ENCODE results near the gene TMEM62.
"Not testable (repeated sequence)": the region's sequence is repeated elsewhere in the genome, so short reads cannot be mapped to it uniquely, and the experiment has no call there.

TMEM62 gene

GRCh38 chr15:43118829-43119228 lies 14.6 kb upstream of the TMEM62 start:
- no peak overlapping the region for H3K4me3 ChIP-seq (ENCODE audit: low read length)
- no peaks in the 10 kb centered on the region; the same call in none of the 2 replicates for H3K4me1 ChIP-seq (ENCODE audit: control insufficient read depth, insufficient read depth, low read length)
- H3K27me3 ChIP-seq (ENCODE audit: control insufficient read depth, insufficient read depth, low read length): peaks cover 1% of the 10 kb centered on the region; the same call in 1 of the 2 replicates
- H3K9me3 ChIP-seq (ENCODE audit: control insufficient read depth, insufficient read depth, low read length): no peaks in the 10 kb centered on the region
- H3K27ac ChIP-seq (ENCODE audit: low read length): no peak overlapping the region
- no peaks in the 10 kb centered on the region for H3K36me3 ChIP-seq (ENCODE audit: control insufficient read depth, insufficient read depth, low read length)
- DNase-seq (ENCODE audit: low read depth, low spot score): no peak
- WGBS (ENCODE audit: insufficient coverage, insufficient read length): no CpG with 5 or more reads among the region's 2 CpGs

- H3K36me3 ChIP-seq (ENCODE audit: control insufficient read depth, insufficient read depth, low read length): no peaks in the 10 kb centered on the region
- no peaks in the 10 kb centered on the region; the same call in none of the 2 replicates for H3K4me1 ChIP-seq (ENCODE audit: control insufficient read depth, insufficient read depth, low read length)
- H3K27ac ChIP-seq (ENCODE audit: low read length): no peak overlapping the region
- DNase-seq (ENCODE audit: low read depth, low spot score): no peak
- no CpG with 5 or more reads among the region's 2 CpGs for WGBS (ENCODE audit: insufficient coverage, insufficient read length)
- H3K27me3 ChIP-seq (ENCODE audit: control insufficient read depth, insufficient read depth, low read length): peaks cover 1% of the 10 kb centered on the region; the same call in 1 of the 2 replicates
- no peak overlapping the region for H3K4me3 ChIP-seq (ENCODE audit: low read length)
- H3K9me3 ChIP-seq (ENCODE audit: control insufficient read depth, insufficient read depth, low read length): no peaks in the 10 kb centered on the region
Measured at GRCh38 chr15:43121863-43122262, 11.5 kb upstream of the TMEM62 start.

- no CpG with 5 or more reads among the region's 3 CpGs for WGBS (ENCODE audit: insufficient coverage, insufficient read length)
- DNase-seq (ENCODE audit: low read depth, low spot score): no peak
- Histone ChIP-seq H3K27me3 (ENCODE audit: control insufficient read depth, insufficient read depth, low read length) (peaks cover 1% of the 10 kb centered on the region; the same call in 1 of the 2 replicates), H3K36me3 (ENCODE audit: control insufficient read depth, insufficient read depth, low read length) (no peaks in the 10 kb centered on the region), H3K4me1 (ENCODE audit: control insufficient read depth, insufficient read depth, low read length) (no peaks in the 10 kb centered on the region; the same call in 1 of the 2 replicates), H3K9me3 (ENCODE audit: control insufficient read depth, insufficient read depth, low read length) (no peaks in the 10 kb centered on the region), H3K27ac (ENCODE audit: low read length) (no peak overlapping the region), H3K4me3 (ENCODE audit: low read length) (no peak overlapping the region)
Measured at GRCh38 chr15:43125100-43125661, 8.2 kb upstream of the TMEM62 start.

GRCh38 chr15:43126356-43126755 lies 7.0 kb upstream of the TMEM62 start:
- Histone ChIP-seq H3K9me3 (ENCODE audit: control insufficient read depth, insufficient read depth, low read length) (no peaks in the 10 kb centered on the region), H3K27ac (ENCODE audit: low read length) (no peak overlapping the region), H3K27me3 (ENCODE audit: control insufficient read depth, insufficient read depth, low read length) (no peaks in the 10 kb centered on the region; the same call in 1 of the 2 replicates), H3K4me3 (ENCODE audit: low read length) (no peak overlapping the region), H3K4me1 (ENCODE audit: control insufficient read depth, insufficient read depth, low read length) (no peaks in the 10 kb centered on the region; the same call in 1 of the 2 replicates), H3K36me3 (ENCODE audit: control insufficient read depth, insufficient read depth, low read length) (no peaks in the 10 kb centered on the region)
- DNase-seq (ENCODE audit: low read depth, low spot score): no peak
- WGBS (ENCODE audit: insufficient coverage, insufficient read length): no CpG with 5 or more reads among the region's 6 CpGs

- H3K36me3 ChIP-seq (ENCODE audit: control insufficient read depth, insufficient read depth, low read length): no peaks in the 10 kb centered on the region
- DNase-seq (ENCODE audit: low read depth, low spot score): no peak
- no peaks in the 10 kb centered on the region for H3K27me3 ChIP-seq (ENCODE audit: control insufficient read depth, insufficient read depth, low read length)
- no peak overlapping the region for H3K27ac ChIP-seq (ENCODE audit: low read length)
- no CpG with 5 or more reads among the region's 2 CpGs for WGBS (ENCODE audit: insufficient coverage, insufficient read length)
- H3K9me3 ChIP-seq (ENCODE audit: control insufficient read depth, insufficient read depth, low read length): no peaks in the 10 kb centered on the region
- no peak overlapping the region for H3K4me3 ChIP-seq (ENCODE audit: low read length)
- no peaks in the 10 kb centered on the region; the same call in 1 of the 2 replicates for H3K4me1 ChIP-seq (ENCODE audit: control insufficient read depth, insufficient read depth, low read length)
Measured at GRCh38 chr15:43127752-43128151, 5.6 kb upstream of the TMEM62 start.

- not testable (repeated sequence) for H3K4me3 ChIP-seq (ENCODE audit: low read length); H3K27me3 ChIP-seq (ENCODE audit: control insufficient read depth, insufficient read depth, low read length); H3K36me3 ChIP-seq (ENCODE audit: control insufficient read depth, insufficient read depth, low read length); H3K9me3 ChIP-seq (ENCODE audit: control insufficient read depth, insufficient read depth, low read length); H3K27ac ChIP-seq (ENCODE audit: low read length); H3K4me1 ChIP-seq (ENCODE audit: control insufficient read depth, insufficient read depth, low read length); DNase-seq (ENCODE audit: low read depth, low spot score)
- no CpG with 5 or more reads among the region's 10 CpGs for WGBS (ENCODE audit: insufficient coverage, insufficient read length)
Measured at GRCh38 chr15:43128174-43128979, 5.0 kb upstream of the TMEM62 start.

GRCh38 chr15:43128980-43129335 lies 4.4 kb upstream of the TMEM62 start:
- Histone ChIP-seq H3K27ac (ENCODE audit: low read length) (no peak overlapping the region), H3K4me1 (ENCODE audit: control insufficient read depth, insufficient read depth, low read length) (no peaks in the 10 kb centered on the region), H3K9me3 (ENCODE audit: control insufficient read depth, insufficient read depth, low read length) (no peaks in the 10 kb centered on the region), H3K27me3 (ENCODE audit: control insufficient read depth, insufficient read depth, low read length) (peaks cover 2% of the 10 kb centered on the region; the same call in 1 of the 2 replicates), H3K4me3 (ENCODE audit: low read length) (no peak overlapping the region), H3K36me3 (ENCODE audit: control insufficient read depth, insufficient read depth, low read length) (no peaks in the 10 kb centered on the region)
- WGBS (ENCODE audit: insufficient coverage, insufficient read length): no CpG with 5 or more reads among the region's 4 CpGs
- no peak for DNase-seq (ENCODE audit: low read depth, low spot score)

GRCh38 chr15:43132830-43133429 lies 456 bp upstream of the TMEM62 start:
- Histone ChIP-seq H3K9me3 (ENCODE audit: control insufficient read depth, insufficient read depth, low read length) (no peaks in the 10 kb centered on the region), H3K36me3 (ENCODE audit: control insufficient read depth, insufficient read depth, low read length) (no peaks in the 10 kb centered on the region), H3K27me3 (ENCODE audit: control insufficient read depth, insufficient read depth, low read length) (peaks cover 7% of the 10 kb centered on the region; the same call in 1 of the 2 replicates), H3K4me1 (ENCODE audit: control insufficient read depth, insufficient read depth, low read length) (no peaks in the 10 kb centered on the region), H3K4me3 (ENCODE audit: low read length) (peak overlapping the region; percentile 84; the same call in 1 of the 2 replicates), H3K27ac (ENCODE audit: low read length) (no peak overlapping the region)
- DNase-seq (ENCODE audit: low read depth, low spot score): no peak
- WGBS (ENCODE audit: insufficient coverage, insufficient read length): no CpG with 5 or more reads among the region's 20 CpGs

GRCh38 chr15:43134157-43134635 lies 810 bp downstream of the TMEM62 start:
- no peaks in the 10 kb centered on the region for H3K4me1 ChIP-seq (ENCODE audit: control insufficient read depth, insufficient read depth, low read length)
- H3K4me3 ChIP-seq (ENCODE audit: low read length): peak overlapping the region; percentile 84
- no peak overlapping the region for H3K27ac ChIP-seq (ENCODE audit: low read length)
- WGBS (ENCODE audit: insufficient coverage, insufficient read length): no CpG with 5 or more reads among the region's 12 CpGs
- peaks cover 7% of the 10 kb centered on the region; the same call in 1 of the 2 replicates for H3K27me3 ChIP-seq (ENCODE audit: control insufficient read depth, insufficient read depth, low read length)
- no peaks in the 10 kb centered on the region for H3K9me3 ChIP-seq (ENCODE audit: control insufficient read depth, insufficient read depth, low read length)
- DNase-seq (ENCODE audit: low read depth, low spot score): no peak
- no peaks in the 10 kb centered on the region for H3K36me3 ChIP-seq (ENCODE audit: control insufficient read depth, insufficient read depth, low read length)

GRCh38 chr15:43135351-43135750 lies 2.0 kb downstream of the TMEM62 start:
- H3K4me3 ChIP-seq (ENCODE audit: low read length): no peak overlapping the region
- no CpG with 5 or more reads among the region's 3 CpGs for WGBS (ENCODE audit: insufficient coverage, insufficient read length)
- H3K27me3 ChIP-seq (ENCODE audit: control insufficient read depth, insufficient read depth, low read length): peaks cover 7% of the 10 kb centered on the region; the same call in 1 of the 2 replicates
- H3K36me3 ChIP-seq (ENCODE audit: control insufficient read depth, insufficient read depth, low read length): no peaks in the 10 kb centered on the region
- no peaks in the 10 kb centered on the region for H3K9me3 ChIP-seq (ENCODE audit: control insufficient read depth, insufficient read depth, low read length)
- no peak overlapping the region for H3K27ac ChIP-seq (ENCODE audit: low read length)
- no peak for DNase-seq (ENCODE audit: low read depth, low spot score)
- H3K4me1 ChIP-seq (ENCODE audit: control insufficient read depth, insufficient read depth, low read length): no peaks in the 10 kb centered on the region

Data from iPS DF 6.9 (cell line).